ENCODE data around the gene CEP89.

Gene CEP89

GRCh38 chr19:32866061-32866460 is 105.7 kb downstream of the CEP89 start:
- no peak for DNase-seq (ENCODE audit: low read depth)
- no peak overlapping the region for H3K4me3 ChIP-seq (ENCODE audit: low read depth, low read length)
- in situ Hi-C loops (cut with HindIII; ENCODE audit: low sequenced_read_pairs): no loop called here
- TF ChIP-seq CTCF (IDR thresholded peaks at IDR 0.05; ENCODE audit: low read depth, low read length, missing control alignments): no peak

- no peak for TF ChIP-seq CTCF (IDR thresholded peaks at IDR 0.05; ENCODE audit: low read depth, low read length, missing control alignments)
- DNase-seq (ENCODE audit: low read depth): no peak
- in situ Hi-C loops (cut with HindIII; ENCODE audit: low sequenced_read_pairs): no loop called here
- no peak overlapping the region for H3K4me3 ChIP-seq (ENCODE audit: low read depth, low read length)
Measured at GRCh38 chr19:32865326-32865725, 106.4 kb downstream of the CEP89 start.

- DNase-seq (ENCODE audit: low read depth): no peak
- TF ChIP-seq CTCF (IDR thresholded peaks at IDR 0.05; ENCODE audit: low read depth, low read length, missing control alignments): no peak
- no peak overlapping the region for H3K4me3 ChIP-seq (ENCODE audit: low read depth, low read length)
- in situ Hi-C loops (cut with HindIII; ENCODE audit: low sequenced_read_pairs): no loop called here
Measured at GRCh38 chr19:32864318-32865007, 107.3 kb downstream of the CEP89 start.

GRCh38 chr19:32863841-32864240 is 107.9 kb downstream of the CEP89 start:
- no peak for TF ChIP-seq CTCF (IDR thresholded peaks at IDR 0.05; ENCODE audit: low read depth, low read length, missing control alignments)
- in situ Hi-C loops (cut with HindIII; ENCODE audit: low sequenced_read_pairs): no loop called here
- no peak overlapping the region for H3K4me3 ChIP-seq (ENCODE audit: low read depth, low read length)
- DNase-seq (ENCODE audit: low read depth): no peak

- no peak for TF ChIP-seq CTCF (IDR thresholded peaks at IDR 0.05; ENCODE audit: low read depth, low read length, missing control alignments)
- H3K4me3 ChIP-seq (ENCODE audit: low read depth, low read length): no peak overlapping the region
- DNase-seq (ENCODE audit: low read depth): no peak
- in situ Hi-C loops (cut with HindIII; ENCODE audit: low sequenced_read_pairs): no loop called here
Measured at GRCh38 chr19:32863301-32863700, 108.5 kb downstream of the CEP89 start.

GRCh38 chr19:32862741-32863140 is 109.0 kb downstream of the CEP89 start:
- no peak for DNase-seq (ENCODE audit: low read depth)
- H3K4me3 ChIP-seq (ENCODE audit: low read depth, low read length): no peak overlapping the region
- TF ChIP-seq CTCF (IDR thresholded peaks at IDR 0.05; ENCODE audit: low read depth, low read length, missing control alignments): no peak
- in situ Hi-C loops (cut with HindIII; ENCODE audit: low sequenced_read_pairs): no loop called here

All from astrocyte of the cerebellum (primary cell).